ENCODE data around the gene MYG1. TPM values are rescaled to one million over a fixed set of nuclear protein-coding genes. Genes with fewer than 3 reads are reported as not detected.
A peak's percentile ranks its signal among the peaks of the same experiment; 100 is the strongest.

Gene MYG1
- total and polyA plus RNA-seq, 2 of the 13 experiments (the other 11 are each of a cell fraction or from before 2014, with no cell fraction given) = 38.6 to 58.0 TPM

GRCh38 chr12:53295070-53295890 lies 4.2 kb upstream of the MYG1 start, which contains the start of gene PFDN5 (continued):
- TF ChIP-seq CREB1 (IDR thresholded peaks at IDR 0.05) (peak; percentile 29; the same call in 1 of the 2 replicates), CREB1 (CRISPR knock-in tag; IDR thresholded peaks at IDR 0.05) (peak; percentile 47), IRF9 (CRISPR knock-in tag; IDR thresholded peaks at IDR 0.05; ENCODE audit: borderline replicate concordance) (no peak), ZNF550 (CRISPR knock-in tag; IDR thresholded peaks at IDR 0.05; ENCODE audit: borderline replicate concordance) (no peak), KLF12 (CRISPR knock-in tag; IDR thresholded peaks at IDR 0.05; ENCODE audit: borderline replicate concordance) (peak; percentile 78; the same call in 1 of the 2 replicates), ZNF292 (CRISPR knock-in tag; IDR thresholded peaks at IDR 0.05; ENCODE audit: borderline replicate concordance, low read depth) (no peak), POLR2G (IDR thresholded peaks at IDR 0.05; ENCODE audit: low read depth, low read length) (peak; percentile 91), ZNF572 (CRISPR knock-in tag; IDR thresholded peaks at IDR 0.05) (no peak), NR2C2 (CRISPR knock-in tag; IDR thresholded peaks at IDR 0.05; ENCODE audit: borderline replicate concordance) (peak; percentile 96), SMAD3 (CRISPR knock-in tag; IDR thresholded peaks at IDR 0.05) (peak; percentile 72; the same call in 1 of the 2 replicates), ZNF30 (CRISPR knock-in tag; IDR thresholded peaks at IDR 0.05) (no peak), ZNF672 (CRISPR knock-in tag; IDR thresholded peaks at IDR 0.05) (no peak), ZNF761 (CRISPR knock-in tag; conservative IDR thresholded peaks at IDR 0.05) (peak; percentile 66; the same call in 1 of the 2 replicates), DNMT3B (CRISPR knock-in tag; conservative IDR thresholded peaks at IDR 0.05) (no peak), ZNF569 (CRISPR knock-in tag; IDR thresholded peaks at IDR 0.05; ENCODE audit: borderline replicate concordance) (no peak), PLRG1 (conservative IDR thresholded peaks at IDR 0.05) (no peak), SUZ12 (IDR thresholded peaks at IDR 0.05; ENCODE audit: low read depth, low read length) (no peak), ZNF703 (CRISPR knock-in tag; IDR thresholded peaks at IDR 0.05; ENCODE audit: borderline replicate concordance) (no peak), SMC3 (IDR thresholded peaks at IDR 0.05; ENCODE audit: low read length) (no peak), SALL2 (CRISPR knock-in tag; IDR thresholded peaks at IDR 0.05) (peak; percentile 71; the same call in 1 of the 2 replicates), HMGXB3 (CRISPR knock-in tag; IDR thresholded peaks at IDR 0.05; ENCODE audit: borderline replicate concordance) (peak; percentile 49; the same call in 1 of the 2 replicates), NCOA2 (CRISPR knock-in tag; IDR thresholded peaks at IDR 0.05) (peak; percentile 55), PHB2 (IDR thresholded peaks at IDR 0.05; ENCODE audit: partially characterized antibody) (no peak), SAP130 (CRISPR knock-in tag; IDR thresholded peaks at IDR 0.05; ENCODE audit: low read depth) (peak; percentile 98), ZNF34 (CRISPR knock-in tag; IDR thresholded peaks at IDR 0.05; ENCODE audit: borderline replicate concordance) (no peak), THAP8 (CRISPR knock-in tag; IDR thresholded peaks at IDR 0.05; ENCODE audit: borderline replicate concordance) (no peak)

Data from HepG2 (cell line).